GM19438 (cell line): ENCODE data around the gene FHDC1.

Source experiments
- ATAC-seq: cut with Tn5 transposase; IDR thresholded peaks from one replicate; pipeline ENCODE4 v1.9.1; 2021; ENCODE audit warnings: low read depth; ENCODE audit not compliant: unreplicated experiment

FHDC1 gene

DNA sequence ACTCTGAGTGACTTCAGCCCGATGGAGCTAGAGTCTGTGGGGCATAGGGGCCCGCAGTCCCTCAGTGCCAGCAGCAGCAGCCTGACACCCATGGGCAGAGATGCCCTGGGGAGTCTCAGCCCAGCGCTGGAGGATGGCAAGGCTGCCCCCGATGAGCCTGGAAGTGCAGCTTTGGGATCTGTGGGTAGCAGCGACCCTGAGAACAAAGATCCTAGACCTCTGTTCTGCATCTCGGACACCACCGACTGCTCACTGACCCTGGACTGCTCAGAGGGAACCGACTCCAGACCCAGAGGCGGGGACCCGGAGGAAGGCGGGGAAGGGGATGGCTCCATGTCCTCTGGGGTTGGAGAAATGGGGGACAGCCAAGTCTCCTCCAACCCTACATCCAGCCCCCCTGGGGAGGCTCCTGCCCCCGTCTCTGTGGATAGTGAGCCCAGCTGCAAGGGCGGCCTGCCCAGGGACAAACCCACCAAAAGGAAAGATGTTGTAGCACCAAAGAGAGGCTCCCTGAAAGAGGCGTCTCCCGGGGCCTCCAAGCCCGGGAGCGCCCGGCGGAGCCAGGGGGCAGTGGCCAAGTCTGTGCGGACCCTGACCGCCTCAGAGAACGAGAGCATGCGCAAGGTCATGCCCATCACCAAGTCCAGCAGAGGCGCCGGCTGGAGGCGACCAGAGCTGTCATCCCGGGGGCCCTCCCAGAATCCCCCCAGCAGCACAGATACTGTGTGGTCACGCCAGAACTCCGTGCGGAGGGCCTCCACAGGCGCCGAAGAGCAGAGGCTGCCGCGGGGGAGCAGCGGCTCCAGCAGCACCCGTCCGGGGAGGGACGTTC is 39.5 kb downstream of the FHDC1 start:
- ATAC-seq = no peak

DNA sequence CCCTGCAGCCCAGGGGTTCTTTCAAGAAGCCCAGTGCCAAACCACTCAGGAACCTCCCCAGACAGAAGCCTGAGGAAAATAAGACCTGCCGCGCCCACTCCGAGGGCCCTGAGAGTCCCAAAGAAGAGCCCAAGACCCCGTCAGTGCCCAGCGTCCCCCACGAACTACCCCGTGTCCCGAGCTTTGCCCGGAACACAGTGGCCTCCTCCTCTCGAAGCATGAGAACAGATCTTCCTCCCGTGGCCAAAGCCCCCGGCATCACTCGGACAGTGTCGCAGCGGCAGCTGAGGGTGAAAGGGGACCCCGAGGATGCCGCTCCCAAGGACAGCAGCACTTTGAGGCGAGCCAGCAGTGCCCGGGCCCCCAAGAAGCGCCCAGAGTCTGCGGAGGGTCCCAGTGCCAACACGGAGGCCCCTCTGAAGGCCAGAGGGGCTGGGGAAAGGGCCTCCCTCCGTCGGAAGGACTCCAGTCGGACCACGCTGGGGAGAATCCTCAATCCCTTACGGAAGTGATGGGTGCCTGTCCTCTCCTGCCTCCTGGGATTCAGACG is 40.2 kb downstream of the FHDC1 start:
- ATAC-seq = no peak

DNA sequence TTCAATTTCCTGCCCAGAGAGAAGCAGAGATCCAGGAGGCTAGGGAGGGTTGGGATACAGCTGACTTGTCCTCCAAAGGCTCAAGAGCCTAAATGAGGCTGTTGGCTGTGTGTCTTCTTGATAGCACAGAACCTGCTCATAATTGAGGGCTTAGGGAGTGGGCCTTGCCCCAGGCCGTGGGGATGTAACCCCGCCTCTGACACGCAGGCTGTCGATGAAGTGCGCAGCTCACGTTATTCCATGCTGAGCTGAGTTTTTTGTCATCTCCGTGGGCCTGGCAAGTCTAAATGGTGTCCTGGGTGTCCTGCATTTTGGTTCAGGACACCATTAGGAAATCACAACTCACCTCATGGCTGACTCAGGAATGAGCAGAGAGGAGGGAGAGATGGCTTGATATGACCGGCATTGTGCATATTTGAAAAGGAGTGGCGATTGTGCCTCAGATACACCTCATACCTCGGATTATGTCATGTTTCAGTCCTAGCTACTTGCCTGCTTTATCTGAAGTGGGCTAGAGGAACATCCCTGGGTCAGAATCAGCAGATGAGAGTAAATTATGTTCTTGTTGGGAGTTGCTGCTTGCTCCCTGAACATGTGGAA is 43.7 kb downstream of the FHDC1 start:
- no peak for ATAC-seq

DNA sequence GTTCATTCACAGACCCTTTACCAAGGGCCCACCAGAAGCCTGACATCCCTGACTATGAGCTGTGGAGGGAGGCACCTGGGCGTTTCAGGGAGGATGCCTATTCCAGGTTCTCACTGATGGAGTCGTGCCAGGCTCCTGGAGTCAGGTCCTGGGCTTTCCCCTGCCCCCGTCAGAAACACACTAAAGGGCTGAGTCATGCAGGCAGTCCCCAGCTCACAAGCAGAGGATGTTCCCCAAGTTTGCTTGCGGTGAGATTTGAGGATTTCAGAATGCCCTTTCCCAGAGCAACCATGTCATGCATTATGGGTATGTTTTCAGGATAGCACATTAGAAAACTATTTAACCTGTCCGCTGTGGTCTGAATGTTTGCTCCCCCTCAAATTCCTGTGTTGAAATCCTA is 45.2 kb downstream of the FHDC1 start:
- no peak for ATAC-seq

DNA sequence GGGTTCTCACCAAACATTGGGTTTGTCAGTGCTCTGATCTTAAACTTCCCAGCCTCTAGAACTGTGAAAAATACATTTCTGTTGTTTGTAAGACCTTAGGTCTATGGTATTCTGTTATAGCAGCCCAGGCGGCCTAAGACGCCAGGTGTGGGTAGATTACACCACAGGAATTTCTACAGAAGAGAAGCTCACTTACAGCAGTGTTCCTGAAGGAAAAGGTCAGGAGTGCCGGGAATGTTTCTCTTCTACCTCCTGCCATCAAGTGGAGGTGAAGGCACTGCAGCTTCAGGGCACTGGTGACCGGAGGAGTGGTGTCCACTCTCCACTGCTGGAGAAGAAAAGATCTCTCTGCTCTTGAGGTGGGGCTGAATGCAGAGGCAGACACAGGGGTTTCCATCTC is 45.7 kb downstream of the FHDC1 start:
- ATAC-seq = no peak

DNA sequence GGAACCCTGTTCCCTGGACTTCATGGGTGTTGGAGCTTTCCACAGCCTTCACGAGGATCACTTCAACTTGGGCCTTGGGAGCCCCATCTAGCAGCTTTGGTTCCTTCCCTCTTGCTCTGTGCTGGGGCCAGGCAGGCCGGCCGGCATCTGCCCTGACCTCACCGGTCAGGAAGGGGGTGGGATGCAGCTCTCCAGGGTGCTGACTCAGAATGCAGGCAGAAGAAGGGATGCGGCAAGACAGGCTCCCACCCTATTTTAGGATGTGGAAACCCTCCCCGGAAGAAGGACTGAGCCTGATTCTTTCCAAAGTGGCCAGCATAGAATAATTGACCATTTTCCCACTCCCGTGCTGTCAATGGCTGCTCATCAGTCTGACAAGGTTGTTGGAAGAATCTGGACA is 47.1 kb downstream of the FHDC1 start:
- no peak for ATAC-seq

DNA sequence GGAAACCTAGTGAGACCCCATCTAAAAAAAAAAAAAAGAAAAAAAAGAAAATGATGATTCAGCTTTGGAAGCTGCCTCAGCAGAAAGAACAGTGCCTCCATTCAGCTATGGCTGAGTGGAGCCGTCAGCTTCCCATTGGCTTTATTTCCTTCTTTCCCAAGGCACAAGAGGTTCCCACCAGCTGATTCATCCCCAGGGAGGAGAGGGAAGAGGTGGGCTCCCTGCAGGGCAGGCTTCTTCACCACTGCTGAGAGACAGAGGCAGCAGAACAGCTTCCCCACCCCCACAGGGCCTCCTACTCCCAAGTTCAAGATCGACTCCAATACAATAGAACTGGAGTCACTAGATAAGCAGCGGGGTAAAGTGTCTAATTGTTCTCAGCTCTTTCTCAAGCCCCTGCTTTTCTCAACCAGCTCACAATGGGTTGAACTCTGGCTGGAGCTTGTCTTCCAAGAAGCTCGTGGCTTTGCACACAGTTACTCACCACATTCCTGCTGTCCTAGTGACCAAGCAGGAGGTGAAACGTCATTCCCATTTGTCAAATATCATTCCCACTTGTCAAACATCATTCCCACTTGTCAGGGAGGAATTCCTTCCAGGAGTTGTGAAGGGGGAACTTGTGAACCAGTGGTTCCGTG is 47.8 kb downstream of the FHDC1 start:
- ATAC-seq = no peak

DNA sequence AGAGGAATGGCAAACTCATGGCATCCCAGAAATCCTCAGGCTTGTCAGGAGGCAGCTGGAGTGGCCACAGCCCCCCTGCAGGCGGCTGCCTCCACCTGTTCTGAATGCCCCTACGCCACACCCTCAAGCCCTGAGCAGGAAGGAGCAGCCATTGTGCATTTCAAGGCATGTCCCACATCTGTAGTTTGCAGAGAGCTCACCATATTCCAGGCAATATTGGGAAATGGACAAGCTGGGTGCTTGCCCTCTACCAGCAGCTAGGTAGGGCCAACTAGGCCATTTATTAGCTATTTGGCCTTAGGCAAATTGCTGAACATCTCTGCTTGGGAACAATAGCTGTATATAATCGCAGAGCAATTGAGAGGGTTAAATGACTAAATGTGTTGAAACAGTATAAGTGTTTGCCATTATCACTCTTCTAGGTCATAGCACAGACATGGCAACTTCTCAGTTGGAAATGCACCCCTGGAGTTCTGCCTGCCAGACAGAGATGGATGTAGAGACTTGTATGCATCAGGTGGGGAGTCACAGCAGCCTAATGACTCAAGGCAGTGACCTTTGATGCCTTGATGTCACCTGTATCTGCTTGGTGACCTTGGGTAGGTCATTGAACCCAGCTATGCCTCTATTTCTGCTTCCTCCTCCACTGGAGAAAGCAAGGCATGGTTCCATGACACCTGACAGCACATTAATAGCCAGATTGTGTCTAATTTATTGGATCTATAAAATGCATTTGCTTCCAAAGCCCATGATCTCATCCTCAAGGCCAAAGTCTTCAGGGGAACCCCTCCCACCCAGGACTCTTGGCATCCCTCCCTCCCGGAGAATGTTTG is 52.8 kb downstream of the FHDC1 start:
- no peak for ATAC-seq

DNA sequence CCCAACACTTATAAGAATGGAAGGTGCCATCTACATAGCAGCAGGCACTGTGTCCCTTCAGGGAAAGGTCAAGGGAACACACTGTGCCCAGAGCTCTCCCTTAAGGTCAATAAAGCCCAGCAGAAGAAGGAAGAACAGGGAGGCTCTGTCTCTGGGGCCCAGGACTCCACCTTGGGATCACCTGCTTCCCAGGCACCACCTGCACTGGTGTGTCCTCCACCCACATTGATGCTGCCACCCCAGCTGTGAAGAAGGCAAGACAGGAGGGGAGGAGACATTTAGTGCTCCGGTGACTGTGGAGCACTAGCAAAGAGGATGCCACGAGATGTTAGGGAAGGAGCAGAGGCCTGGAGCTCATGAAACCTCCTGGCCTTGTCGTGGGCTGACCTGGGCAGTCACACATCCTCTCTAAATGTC is 53.4 kb downstream of the FHDC1 start:
- no peak for ATAC-seq

DNA sequence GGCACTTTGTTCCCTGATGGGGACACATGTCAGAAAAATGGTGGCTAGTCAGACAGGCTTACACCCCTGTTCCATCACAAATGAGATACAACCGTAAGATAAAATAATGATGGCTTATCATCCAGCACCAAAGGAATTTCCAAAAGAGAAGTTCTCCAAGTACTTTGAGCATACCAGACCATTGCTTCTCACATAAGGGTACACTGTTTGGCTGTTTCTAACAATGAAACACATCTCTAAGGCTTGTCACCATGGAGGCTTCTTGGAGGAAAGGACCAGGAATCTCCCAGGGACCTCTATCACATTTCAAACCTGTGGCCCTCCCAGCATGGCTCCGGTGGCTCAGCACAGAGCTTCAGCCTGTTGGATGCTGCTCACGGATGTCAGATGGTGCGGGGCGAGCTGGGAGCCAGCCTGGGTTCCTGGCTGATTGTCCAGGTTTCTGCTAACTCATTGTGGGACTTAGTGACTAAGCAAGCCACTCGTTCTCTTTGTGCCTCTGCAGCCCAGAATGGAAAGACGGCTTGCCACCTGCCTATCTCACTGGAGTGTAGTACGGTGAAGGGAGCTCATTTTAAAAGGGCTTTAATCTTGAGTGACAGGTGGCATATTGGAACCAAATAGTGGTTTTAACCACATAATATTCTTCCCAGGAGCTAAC is 54.5 kb downstream of the FHDC1 start:
- no peak for ATAC-seq

DNA sequence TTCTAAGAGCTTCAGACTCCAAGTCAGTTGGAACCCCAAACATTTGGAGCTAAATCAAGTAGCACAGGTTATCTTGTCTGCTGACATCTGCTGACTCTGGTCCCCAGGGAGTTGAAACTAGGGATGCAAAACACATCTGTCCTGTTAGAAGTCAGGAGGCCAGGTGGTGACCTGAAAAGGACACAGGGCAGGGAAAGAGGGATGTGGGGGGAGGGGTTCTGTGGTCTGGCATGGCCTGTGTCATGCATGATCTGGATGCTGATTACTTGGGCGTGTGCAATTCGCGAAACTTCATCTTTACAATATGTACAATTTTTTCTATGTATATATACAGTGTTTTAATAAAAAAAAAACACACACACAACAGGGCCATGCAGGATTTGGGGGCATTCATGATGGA is 55.3 kb downstream of the FHDC1 start:
- no peak for ATAC-seq

DNA sequence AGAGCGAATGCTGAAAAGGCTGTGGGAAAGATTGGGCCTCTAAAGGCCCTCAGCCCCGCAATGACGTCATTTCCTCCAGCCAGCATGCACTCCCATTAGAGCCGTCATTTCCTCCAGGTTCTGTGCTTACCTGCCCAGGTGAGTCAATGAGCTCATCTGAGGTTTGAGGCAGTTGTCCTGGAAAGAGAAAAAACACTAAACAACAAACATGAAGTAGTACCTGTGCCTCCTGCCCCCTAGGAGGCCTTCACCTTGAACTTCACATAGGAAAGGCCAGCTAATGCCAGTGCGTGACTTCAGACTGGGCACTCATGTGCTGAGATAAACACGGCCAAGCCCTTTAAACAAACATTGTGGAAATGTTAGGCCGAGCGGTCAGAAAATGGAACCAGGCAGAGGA is 55.9 kb downstream of the FHDC1 start:
- ATAC-seq = no peak

DNA sequence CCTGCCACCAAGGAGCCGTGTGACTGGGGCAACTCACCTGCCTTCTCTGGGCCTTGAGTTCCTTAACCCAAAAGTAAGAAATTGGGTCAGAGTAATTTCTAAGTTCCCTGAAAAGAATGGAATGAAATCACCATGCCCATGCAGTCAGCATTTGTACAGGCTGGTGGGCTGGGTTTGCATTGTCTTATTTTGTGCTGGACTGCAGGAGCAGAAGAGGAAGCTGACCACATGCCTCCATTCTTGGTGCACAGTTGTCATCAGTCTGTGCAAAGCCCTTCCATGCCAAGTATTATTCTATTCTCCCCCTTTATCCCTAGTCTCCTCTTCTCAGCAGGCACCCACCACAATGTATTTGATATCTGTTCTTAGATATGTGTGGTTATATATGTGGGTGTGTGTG is 56.3 kb downstream of the FHDC1 start:
- ATAC-seq = no peak

DNA sequence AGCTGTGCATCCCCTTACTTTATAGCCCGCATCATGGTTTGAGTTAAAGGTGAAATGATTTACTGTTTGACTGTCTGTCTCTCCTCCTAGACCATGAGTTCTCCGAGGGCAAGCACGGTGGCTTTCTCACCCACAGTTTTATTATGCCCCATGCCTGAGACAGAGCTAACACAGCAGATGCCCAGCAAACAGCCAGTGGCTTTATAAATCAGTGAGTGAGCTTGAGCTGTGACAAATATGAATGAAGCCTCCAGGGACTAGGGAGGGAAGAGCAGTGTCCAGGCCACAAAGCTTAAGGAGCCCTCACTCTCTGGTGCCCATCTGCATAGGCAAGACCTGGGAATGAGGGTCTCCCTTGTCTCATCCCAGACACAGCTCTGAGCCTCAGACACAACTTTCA is 57.9 kb downstream of the FHDC1 start:
- ATAC-seq = no peak

DNA sequence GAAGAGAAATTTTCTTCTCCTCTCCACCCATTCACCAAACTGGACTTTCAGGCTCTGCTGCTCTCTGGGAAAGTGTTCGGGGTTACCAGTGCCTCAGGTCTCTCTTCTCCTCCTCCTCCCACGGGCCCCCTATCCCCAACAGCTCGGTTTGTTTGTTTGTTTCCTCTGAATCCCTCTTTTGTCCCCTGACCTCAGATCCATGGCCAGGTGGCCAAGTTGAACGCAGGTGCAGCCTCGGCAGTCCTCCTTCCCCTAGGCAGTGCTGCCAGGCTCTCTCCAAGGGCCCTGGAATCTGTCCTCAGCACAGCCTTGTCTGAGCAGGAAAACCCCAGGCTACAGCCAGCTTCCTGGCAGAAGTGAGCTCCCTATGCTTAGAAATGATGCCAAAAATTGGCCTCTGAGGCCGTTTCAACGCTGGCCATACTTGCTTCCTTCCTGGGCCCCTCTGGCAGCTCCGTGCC is 60.0 kb downstream of the FHDC1 start:
- ATAC-seq = no peak

DNA sequence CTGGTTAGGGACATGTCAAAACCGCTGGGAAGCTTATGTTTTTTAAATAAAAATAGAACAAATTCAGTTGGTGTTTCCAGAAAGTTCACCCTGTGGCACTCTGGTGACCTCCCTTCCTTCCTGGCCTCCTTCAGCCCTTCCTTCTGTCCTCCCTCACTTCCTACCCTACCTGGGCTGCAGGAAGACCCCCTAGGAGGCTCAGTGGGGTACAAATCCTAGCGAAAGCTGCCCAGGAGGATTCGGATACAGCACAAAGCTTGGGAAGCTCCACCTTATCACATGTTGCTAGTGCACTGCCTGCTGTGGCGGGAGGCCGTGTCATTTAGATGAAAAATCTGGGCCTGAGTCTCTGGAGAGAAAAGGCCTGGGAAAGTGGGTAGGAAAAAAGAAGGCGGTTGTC is 60.5 kb downstream of the FHDC1 start:
- ATAC-seq = no peak

DNA sequence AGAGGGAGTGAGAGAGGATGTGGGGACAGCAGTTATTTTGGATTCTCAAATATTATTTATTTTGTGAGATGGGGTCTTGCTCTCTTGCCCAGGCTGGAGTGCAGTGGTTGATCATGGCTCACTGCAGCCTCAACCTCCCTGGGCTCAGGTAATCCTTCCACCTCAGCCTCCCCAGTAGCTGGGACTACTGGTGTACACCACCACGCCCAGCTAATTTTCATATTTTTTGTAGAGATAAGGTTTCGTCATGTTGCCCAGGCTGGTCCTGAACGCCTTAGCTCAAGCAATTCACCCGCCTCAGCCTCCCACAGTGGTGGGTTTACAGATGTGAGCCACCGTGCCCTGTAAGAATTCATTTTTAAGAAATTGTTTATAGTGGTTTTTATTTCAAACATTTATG is 61.2 kb downstream of the FHDC1 start:
- ATAC-seq = no peak

DNA sequence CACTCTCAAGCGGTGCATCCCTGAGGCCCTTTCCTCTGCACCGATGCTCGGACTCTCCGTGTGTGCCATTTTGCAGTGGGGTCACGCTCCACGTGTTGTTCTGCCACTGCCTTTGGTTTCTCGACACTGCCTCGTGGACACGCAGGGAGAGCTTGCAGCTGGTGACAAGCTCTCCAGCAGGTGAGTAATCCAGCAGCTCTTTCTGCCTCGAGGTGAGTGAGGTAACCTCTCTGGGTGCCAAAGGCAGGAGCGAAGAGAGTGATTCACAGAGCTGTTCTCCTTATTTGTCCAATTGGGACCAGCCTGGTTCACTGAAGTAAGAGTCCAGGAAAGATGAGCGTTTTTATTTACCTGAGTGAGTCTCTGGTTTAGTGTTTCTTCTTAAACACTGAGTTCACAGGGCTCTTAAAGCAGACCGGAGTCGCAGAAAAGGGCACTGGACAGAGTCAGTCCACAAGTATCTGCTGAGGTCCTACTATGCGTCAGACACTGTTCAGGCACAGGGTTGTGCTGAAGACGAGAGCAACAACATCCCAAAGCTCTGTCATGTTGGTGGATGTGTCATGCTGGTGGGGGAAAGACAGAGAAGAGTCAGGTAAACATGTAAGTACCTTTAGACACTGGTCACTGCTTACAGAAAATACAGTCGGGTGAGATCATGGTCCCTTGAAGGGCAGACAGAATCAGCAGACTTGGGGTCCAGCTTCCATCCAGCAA is 61.8 kb downstream of the FHDC1 start:
- no peak for ATAC-seq

DNA sequence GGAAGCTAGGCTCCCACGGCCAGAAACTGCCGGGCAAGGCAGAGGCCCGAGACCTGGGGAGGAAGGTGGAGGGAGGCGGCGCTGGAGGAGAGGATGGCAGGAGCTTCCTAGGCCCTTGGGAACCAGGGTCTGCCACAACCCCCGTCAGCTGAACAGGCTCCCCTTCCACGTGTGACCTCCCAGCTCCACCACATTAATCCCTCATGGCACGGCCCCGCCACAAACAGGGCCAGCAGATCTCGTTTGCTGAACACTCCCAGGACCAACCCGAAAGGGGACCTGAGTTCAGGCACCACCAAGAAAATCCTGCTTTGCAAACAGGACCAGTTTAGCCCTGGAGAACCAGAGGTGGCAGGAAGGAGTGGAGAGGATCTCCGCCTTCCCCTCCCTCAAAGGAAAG is 62.7 kb downstream of the FHDC1 start:
- ATAC-seq = no peak
